Ectodermal cell (in vitro differentiated cells): ENCODE data around the gene MPPED1.

ENCODE experiments used
- H3K27ac ChIP-seq: 2 replicates; pipeline ENCODE4 v1.7.0; 2013; ENCODE audit warnings: mild to moderate bottlenecking, low read depth, low read length; ENCODE audit not compliant: insufficient read depth, poor library complexity, severe bottlenecking
- H3K27me3 ChIP-seq: 2 replicates; pipeline ENCODE4 v1.7.0; 2013; ENCODE audit warnings: mild to moderate bottlenecking, low read length; ENCODE audit not compliant: insufficient read depth, control insufficient read depth, poor library complexity, severe bottlenecking
- H3K36me3 ChIP-seq: one replicate; pipeline ENCODE4 v1.7.0; 2013; ENCODE audit warnings: low read length; ENCODE audit not compliant: control insufficient read depth, insufficient read depth
- H3K4me1 ChIP-seq: one replicate; pipeline ENCODE4 v1.7.0; 2013; ENCODE audit warnings: low read length; ENCODE audit not compliant: control insufficient read depth, insufficient read depth
- H3K4me3 ChIP-seq: 2 replicates; pipeline ENCODE4 v1.7.0; 2013; ENCODE audit warnings: low read depth, low read length, control low read depth; ENCODE audit not compliant: insufficient read depth
- H3K9me3 ChIP-seq: 2 replicates; pipeline ENCODE4 v1.7.0; 2013; ENCODE audit warnings: mild to moderate bottlenecking, low read length, moderate library complexity; ENCODE audit not compliant: control insufficient read depth
- WGBS, 2 experiments: methylation state at CpG; one replicate each; pipeline ENCODE4 v1.1.7; 2013; ENCODE audit warnings: missing lambda C conversion rate in 2 of 2; 5-methylcytosine and 5-hydroxymethylcytosine counted together

The MPPED1 gene

DNA sequence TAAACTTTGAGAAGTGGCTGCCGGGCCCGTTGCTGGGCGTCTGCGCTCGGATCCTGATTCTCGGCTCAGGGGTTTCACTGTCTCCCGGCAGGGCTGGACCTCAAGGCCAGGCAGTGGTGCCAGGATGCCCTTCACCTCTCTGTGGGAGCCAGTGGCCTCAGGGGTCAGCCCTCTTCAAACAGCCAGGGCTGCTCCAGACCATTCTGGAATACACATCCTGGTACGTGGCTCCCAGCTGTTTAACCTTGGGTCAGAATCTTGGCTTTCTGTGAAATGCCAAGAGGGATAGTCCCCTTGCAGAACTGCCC is 70.5 kb downstream of the MPPED1 start:
- no peak overlapping the region for H3K27ac ChIP-seq
- H3K4me1 ChIP-seq: peaks cover 4% of the 10 kb centered on the region
- H3K4me3 ChIP-seq: no peak overlapping the region
- 72 to 76% methylated on average over 8 of the region's 8 CpGs for WGBS, 2 experiments
- H3K36me3 ChIP-seq: no peaks in the 10 kb centered on the region
- no peaks in the 10 kb centered on the region for H3K9me3 ChIP-seq
- no peaks in the 10 kb centered on the region for H3K27me3 ChIP-seq

GRCh38 chr22:43483266-43483665 is 71.5 kb downstream of the MPPED1 start:
- H3K27ac ChIP-seq: no peak overlapping the region
- H3K4me1 ChIP-seq: peaks cover 4% of the 10 kb centered on the region
- no peaks in the 10 kb centered on the region for H3K27me3 ChIP-seq
- WGBS, 2 experiments: 94 to 97% methylated on average over 13 of the region's 13 CpGs
- H3K4me3 ChIP-seq: no peak overlapping the region
- H3K9me3 ChIP-seq: no peaks in the 10 kb centered on the region
- no peaks in the 10 kb centered on the region for H3K36me3 ChIP-seq

- 90 to 92% methylated on average over 7 of the region's 7 CpGs for WGBS, 2 experiments
- Histone ChIP-seq H3K4me3 (no peak overlapping the region), H3K27me3 (no peaks in the 10 kb centered on the region), H3K9me3 (no peaks in the 10 kb centered on the region), H3K4me1 (peaks cover 4% of the 10 kb centered on the region), H3K36me3 (no peaks in the 10 kb centered on the region), H3K27ac (no peak overlapping the region)
These were observed 71.9 kb downstream of the MPPED1 start for GRCh38 chr22:43483669-43484068.

DNA sequence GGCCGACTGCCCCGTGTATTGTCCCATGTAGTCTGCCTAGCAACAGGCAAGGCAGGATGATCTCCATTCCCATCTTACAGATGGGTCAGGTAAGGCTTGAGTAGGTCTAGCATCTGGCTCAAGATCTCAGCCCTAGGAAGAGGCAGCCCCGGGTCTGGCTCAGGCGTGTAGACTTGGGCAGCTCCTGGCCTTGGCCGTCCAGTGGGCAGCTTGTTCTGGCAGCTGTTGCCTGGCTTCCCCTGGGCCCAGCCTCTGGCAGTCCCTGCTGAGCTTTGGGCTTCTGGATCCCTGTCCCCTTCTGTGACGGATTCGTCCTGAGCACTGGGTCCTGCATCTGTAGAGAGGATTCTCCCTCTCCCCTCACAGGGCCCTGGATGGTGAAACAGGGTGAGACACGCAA is 72.4 kb downstream of the MPPED1 start:
- 92 to 96% methylated on average over 8 of the region's 8 CpGs for WGBS, 2 experiments
- no peaks in the 10 kb centered on the region for H3K27me3 ChIP-seq
- no peak overlapping the region for H3K27ac ChIP-seq
- no peaks in the 10 kb centered on the region for H3K36me3 ChIP-seq
- H3K4me3 ChIP-seq: no peak overlapping the region
- H3K4me1 ChIP-seq: peaks cover 4% of the 10 kb centered on the region
- H3K9me3 ChIP-seq: no peaks in the 10 kb centered on the region

- H3K27me3 ChIP-seq: no peaks in the 10 kb centered on the region
- 85 to 86% methylated on average over 20 of the region's 20 CpGs for WGBS, 2 experiments
- peaks cover 9% of the 10 kb centered on the region for H3K4me1 ChIP-seq
- H3K9me3 ChIP-seq: no peaks in the 10 kb centered on the region
- H3K36me3 ChIP-seq: no peaks in the 10 kb centered on the region
- no peak overlapping the region for H3K4me3 ChIP-seq
- no peak overlapping the region for H3K27ac ChIP-seq
These were observed 73.8 kb downstream of the MPPED1 start for GRCh38 chr22:43485502-43486089.

GRCh38 chr22:43487311-43488030 is 75.7 kb downstream of the MPPED1 start:
- Histone ChIP-seq H3K4me1 (peaks cover 4% of the 10 kb centered on the region), H3K27ac (no peak overlapping the region), H3K9me3 (no peaks in the 10 kb centered on the region), H3K36me3 (no peaks in the 10 kb centered on the region), H3K27me3 (no peaks in the 10 kb centered on the region), H3K4me3 (no peak overlapping the region)
- WGBS, 2 experiments: 82 to 84% methylated on average over 19 of the region's 19 CpGs

DNA sequence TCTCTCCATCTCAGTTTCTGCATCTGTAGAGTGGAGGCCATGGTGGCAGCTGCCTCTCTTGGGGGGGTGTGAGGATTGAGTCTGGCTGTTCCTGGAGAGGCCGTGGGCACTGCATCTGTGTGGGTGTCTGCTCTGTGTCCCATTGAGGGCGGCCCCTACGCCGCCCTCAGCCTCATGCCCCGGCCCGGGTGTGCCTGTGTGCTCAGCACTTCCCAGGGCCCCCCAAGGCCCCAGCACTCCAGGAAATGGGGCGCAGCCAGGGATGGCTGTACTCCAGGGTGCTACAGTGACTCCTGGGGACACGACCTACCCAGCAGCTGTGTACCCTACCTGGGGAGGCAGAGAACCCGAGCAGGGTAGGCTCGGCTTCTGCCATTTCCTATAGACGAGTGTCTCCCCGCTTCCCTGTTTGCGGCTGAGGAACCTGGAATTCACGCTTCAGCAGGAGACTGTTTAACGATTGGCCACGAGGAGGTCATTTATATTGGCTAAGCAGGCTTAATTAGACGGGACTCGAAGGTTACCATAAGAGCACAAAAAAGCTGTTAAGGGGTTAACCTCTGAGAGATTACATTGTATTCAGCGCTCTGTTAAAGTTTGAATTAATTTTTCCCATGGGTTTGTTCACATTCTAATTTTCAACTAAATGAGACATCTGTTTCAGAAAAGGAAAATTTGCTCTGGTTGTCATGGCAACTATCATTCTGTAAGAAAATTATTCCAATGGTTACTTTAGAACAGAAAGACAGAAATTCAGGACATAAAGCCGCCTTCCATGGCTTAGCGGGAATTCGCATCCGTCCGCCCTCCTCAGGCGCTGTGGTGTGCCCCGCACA is 76.4 kb downstream of the MPPED1 start:
- Histone ChIP-seq H3K9me3 (no peaks in the 10 kb centered on the region), H3K27me3 (no peaks in the 10 kb centered on the region), H3K36me3 (no peaks in the 10 kb centered on the region), H3K27ac (no peak overlapping the region), H3K4me3 (no peak overlapping the region), H3K4me1 (peaks cover 4% of the 10 kb centered on the region)
- 89 to 91% methylated on average over 26 of the region's 26 CpGs for WGBS, 2 experiments

DNA sequence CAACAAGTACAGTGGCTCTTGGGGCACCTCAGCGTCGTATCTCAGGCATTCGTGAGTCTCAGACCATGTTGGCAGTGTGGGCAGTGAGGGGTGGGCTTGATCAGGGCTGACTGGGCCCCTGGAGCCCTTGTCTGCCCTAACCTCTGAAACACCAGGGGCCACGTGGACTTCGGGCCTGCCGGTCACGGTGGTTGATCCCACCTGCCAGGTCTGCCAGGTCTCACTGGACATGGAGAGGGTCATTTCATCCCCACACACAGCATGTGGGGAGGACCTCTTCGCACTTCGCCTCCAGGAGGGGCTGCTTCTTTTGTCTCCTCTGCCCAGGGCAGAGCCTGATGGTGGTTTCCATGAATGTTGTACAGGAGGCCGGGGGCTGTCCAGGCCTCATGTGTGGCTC is 77.1 kb downstream of the MPPED1 start:
- H3K27me3 ChIP-seq: no peaks in the 10 kb centered on the region
- H3K4me3 ChIP-seq: no peak overlapping the region
- 89 to 92% methylated on average over 10 of the region's 10 CpGs for WGBS, 2 experiments
- no peak overlapping the region for H3K27ac ChIP-seq
- H3K4me1 ChIP-seq: peaks cover 4% of the 10 kb centered on the region
- H3K9me3 ChIP-seq: no peaks in the 10 kb centered on the region
- H3K36me3 ChIP-seq: no peaks in the 10 kb centered on the region

DNA sequence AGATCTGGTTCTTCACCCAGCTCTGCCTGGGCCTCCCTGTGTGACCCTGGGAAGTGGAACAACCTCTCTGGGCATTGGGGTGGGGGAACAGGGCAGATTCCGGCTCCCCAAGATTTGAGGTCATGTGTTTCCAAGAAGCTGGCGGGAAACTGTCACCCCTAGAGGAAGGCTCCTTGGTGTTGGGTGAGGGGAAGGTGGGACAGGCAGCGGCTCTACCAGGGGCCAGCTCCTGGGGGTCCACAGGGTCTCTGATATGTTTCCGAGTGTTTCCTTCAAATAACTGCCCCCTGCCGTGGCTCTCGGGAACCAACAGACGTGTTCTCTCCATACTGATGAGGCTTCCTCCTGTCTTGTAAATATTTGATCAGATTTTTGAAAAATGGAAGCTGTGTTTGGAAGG is 78.5 kb downstream of the MPPED1 start:
- no peaks in the 10 kb centered on the region for H3K27me3 ChIP-seq
- no peak overlapping the region for H3K27ac ChIP-seq
- peaks cover 4% of the 10 kb centered on the region for H3K4me1 ChIP-seq
- H3K36me3 ChIP-seq: no peaks in the 10 kb centered on the region
- no peaks in the 10 kb centered on the region for H3K9me3 ChIP-seq
- H3K4me3 ChIP-seq: no peak overlapping the region
- 91 to 95% methylated on average over 7 of the region's 7 CpGs for WGBS, 2 experiments

DNA sequence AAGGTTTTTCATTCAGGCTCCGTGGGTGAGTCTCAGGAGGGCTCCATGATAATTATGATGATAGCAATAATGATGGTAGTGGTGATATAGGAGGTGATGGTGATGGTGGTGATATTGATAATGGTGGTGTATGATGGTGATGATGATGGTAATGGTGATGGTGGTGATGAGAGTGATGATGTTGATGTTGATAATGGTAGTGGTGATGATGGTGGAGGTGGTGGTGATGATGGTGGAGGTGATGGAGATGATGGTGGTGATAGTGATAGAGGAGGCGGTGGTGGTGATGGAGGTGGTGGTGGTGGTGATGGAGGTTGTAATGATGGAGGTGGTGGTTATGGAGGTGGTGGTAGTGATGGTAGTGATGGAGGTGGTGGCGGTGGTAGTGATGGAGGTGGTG is 79.4 kb downstream of the MPPED1 start:
- no peaks in the 10 kb centered on the region for H3K27me3 ChIP-seq
- 58 to 63% methylated on average over 3 of the region's 3 CpGs for WGBS, 2 experiments
- H3K36me3 ChIP-seq: no peaks in the 10 kb centered on the region
- no peak overlapping the region for H3K4me3 ChIP-seq
- no peaks in the 10 kb centered on the region for H3K9me3 ChIP-seq
- no peak overlapping the region for H3K27ac ChIP-seq
- peaks cover 4% of the 10 kb centered on the region for H3K4me1 ChIP-seq
